SU-DHL-6 (cell line): Measurements from ENCODE around the gene DHX35.

Experiments
- H2AFZ ChIP-seq: fragments of 200-600 bp; sonication (generic); 2 replicates; pipeline ENCODE4 v1.6.1; 2014; ENCODE audit warnings: low read depth, mild to moderate bottlenecking, moderate library complexity, mixed read lengths, antibody characterized with exemption, low read length; ENCODE audit not compliant: severe bottlenecking
- H3F3A ChIP-seq: fragments of 200-600 bp; shearing (Covaris generic); 2 replicates; pipeline ENCODE4 v1.6.0; 2016; ENCODE audit warnings: antibody characterized with exemption, mild to moderate bottlenecking; ENCODE audit not compliant: insufficient read depth
- H3K27ac ChIP-seq: fragments of 200-600 bp; sonication (generic); 2 replicates; pipeline ENCODE4 v1.5.1; 2016; ENCODE audit warnings: low read depth, mild to moderate bottlenecking, low read length, moderate library complexity, mixed read lengths
- H3K27me3 ChIP-seq: fragments of 200-600 bp; sonication (generic), shearing (Covaris generic); 2 replicates; pipeline ENCODE4 v1.6.0; 2014; ENCODE audit warnings: mild to moderate bottlenecking, low read length
- H3K36me3 ChIP-seq: fragments of 200-600 bp; sonication (generic); 2 replicates; pipeline ENCODE4 v1.6.1; 2014; ENCODE audit warnings: mild to moderate bottlenecking, low read length, mixed read lengths
- H3K4me2 ChIP-seq: fragments of 300-600, 200-600 bp; shearing (Covaris generic), sonication (generic); 2 replicates; pipeline ENCODE4 v1.6.0; 2014; ENCODE audit warnings: low read length, low read depth, mild to moderate bottlenecking; ENCODE audit not compliant: poor library complexity, severe bottlenecking
- H3K4me3 ChIP-seq: fragments of 200-600 bp; sonication (generic); 2 replicates; pipeline ENCODE4 v1.5.1; 2014; ENCODE audit warnings: antibody characterized with exemption, low read length, mild to moderate bottlenecking, mixed read lengths; ENCODE audit not compliant: insufficient read depth, poor library complexity, severe bottlenecking
- H3K79me2 ChIP-seq: fragments of 200-600 bp; sonication (generic); 2 replicates; pipeline ENCODE4 v1.6.1; 2014; ENCODE audit warnings: mild to moderate bottlenecking, low read length, moderate library complexity; ENCODE audit not compliant: insufficient read depth
- H3K9ac ChIP-seq: fragments of 200-600 bp; sonication (generic); 2 replicates; pipeline ENCODE4 v1.7.0; 2014; ENCODE audit warnings: mild to moderate bottlenecking, low read length
- H3K9me2 ChIP-seq: fragments of 200-600 bp; sonication (generic); replicated peaks from 2 replicates; pipeline ENCODE4 v1.6.1; 2014; ENCODE audit warnings: low read length; ENCODE audit not compliant: insufficient read depth
- H3K9me3 ChIP-seq: fragments of 200-600 bp; sonication (generic); 2 replicates; pipeline ENCODE4 v1.6.1; 2014; ENCODE audit warnings: low read length, mixed read lengths; ENCODE audit not compliant: insufficient read depth
- H4K20me1 ChIP-seq: fragments of 200-600 bp; sonication (generic); 2 replicates; pipeline ENCODE4 v1.6.1; 2014; ENCODE audit warnings: low read depth, mild to moderate bottlenecking, antibody characterized with exemption, low read length, moderate library complexity, mixed read lengths
- CTCF ChIP-seq: fragments of 200-600 bp; sonication (generic); IDR thresholded peaks from one replicate; pipeline ENCODE4 v1.5.1; 2017; ENCODE audit warnings: antibody characterized with exemption, mild to moderate bottlenecking, low read length, moderate library complexity; ENCODE audit not compliant: insufficient read depth, poor library complexity, severe bottlenecking
- EZH2phosphoT487 ChIP-seq: fragments of 200-600 bp; sonication (generic), shearing (Covaris generic); conservative IDR thresholded peaks from 2 replicates; pipeline ENCODE4 v1.6.1; 2018; ENCODE audit warnings: mild to moderate bottlenecking, antibody characterized with exemption, low read length, moderate library complexity, mixed read lengths

Gene DHX35

DNA sequence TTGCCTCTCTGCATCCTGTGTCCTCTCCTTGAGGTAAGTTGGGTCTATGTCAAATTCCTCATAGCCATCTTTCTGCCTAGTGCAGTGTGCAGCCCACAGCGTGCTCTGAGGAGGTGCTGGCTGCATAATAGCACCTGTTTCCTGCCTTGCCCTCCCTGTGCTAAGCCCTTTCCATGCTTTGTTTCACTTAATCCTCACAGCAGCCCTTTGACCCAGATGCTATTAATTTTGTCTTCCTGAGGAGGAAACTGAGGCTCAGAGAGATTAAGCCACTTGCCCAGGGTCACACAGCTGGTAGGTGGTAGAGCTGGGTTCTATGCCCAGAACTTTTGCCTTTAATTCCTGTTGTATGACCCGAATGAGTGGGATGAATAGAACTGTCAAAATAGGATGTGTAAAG, 22.5 kb upstream of the DHX35 start:
- Histone ChIP-seq H3K4me3 (no peak overlapping the region), H3F3A (no peaks in the 10 kb centered on the region), H3K9me2 (no peaks in the 10 kb centered on the region), H3K27me3 (no peaks in the 10 kb centered on the region), H3K36me3 (peaks cover 27% of the 10 kb centered on the region; the same call in 1 of the 2 replicates), H3K9me3 (no peaks in the 10 kb centered on the region), H4K20me1 (peaks cover 22% of the 10 kb centered on the region; the same call in 1 of the 2 replicates), H3K27ac (no peak overlapping the region), H3K4me2 (no peak overlapping the region), H3K9ac (no peak overlapping the region), H3K79me2 (peaks cover 90% of the 10 kb centered on the region), H2AFZ (no peak overlapping the region)
- TF ChIP-seq EZH2phosphoT487: no peak
- TF ChIP-seq CTCF: no peak

GRCh38 chr20:38940644-38941043, 21.5 kb upstream of the DHX35 start:
- Histone ChIP-seq H4K20me1 (peaks cover 22% of the 10 kb centered on the region; the same call in 1 of the 2 replicates), H3K4me2 (no peak overlapping the region), H3K9me3 (no peaks in the 10 kb centered on the region), H3K36me3 (peaks cover 24% of the 10 kb centered on the region; the same call in 1 of the 2 replicates), H2AFZ (no peak overlapping the region), H3K27me3 (no peaks in the 10 kb centered on the region), H3K9me2 (no peaks in the 10 kb centered on the region), H3K4me3 (no peak overlapping the region), H3F3A (no peaks in the 10 kb centered on the region), H3K9ac (no peak overlapping the region), H3K79me2 (peaks cover 80% of the 10 kb centered on the region), H3K27ac (no peak overlapping the region)
- TF ChIP-seq CTCF (no peak), EZH2phosphoT487 (no peak)

DNA sequence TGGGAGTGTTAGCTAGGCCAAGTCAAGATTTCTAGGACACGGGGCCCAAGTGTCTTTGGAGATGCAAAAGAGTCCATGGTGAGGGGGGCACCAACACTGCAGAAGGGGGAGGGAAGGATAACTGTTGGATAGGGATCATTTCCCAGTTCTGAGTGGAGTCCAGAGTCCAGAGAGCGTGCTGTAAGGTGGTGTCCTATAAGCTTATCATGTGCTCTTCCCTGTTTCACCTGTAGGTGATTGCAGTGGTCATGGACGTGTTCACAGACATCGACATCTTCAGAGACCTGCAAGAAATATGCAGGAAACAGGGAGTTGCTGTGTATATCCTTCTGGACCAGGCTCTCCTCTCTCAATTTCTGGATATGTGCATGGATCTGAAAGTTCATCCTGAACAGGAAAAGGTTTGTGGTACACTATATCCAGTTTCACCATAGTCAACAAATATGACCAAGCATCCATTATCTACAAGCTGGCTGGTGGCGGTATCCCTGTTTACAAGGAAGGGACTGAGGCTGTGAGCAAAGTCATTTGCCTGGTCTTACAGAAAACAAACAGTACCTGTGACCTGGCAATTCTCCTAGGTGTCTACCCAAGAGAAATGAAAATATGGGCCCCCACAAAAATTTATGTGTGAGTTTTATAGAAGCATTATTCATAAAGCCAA, 20.3 kb upstream of the DHX35 start:
- H3K79me2 ChIP-seq: peaks cover 76% of the 10 kb centered on the region
- no peak overlapping the region for H3K4me3 ChIP-seq
- 0 out of 2 replicates have a peak, but pooled peaks cover 7% of the 10 kb centered on the region for H3F3A ChIP-seq
- no peaks in the 10 kb centered on the region for H3K9me2 ChIP-seq
- H3K9ac ChIP-seq: no peak overlapping the region
- H3K36me3 ChIP-seq: peaks cover 33% of the 10 kb centered on the region; the same call in 1 of the 2 replicates
- H3K4me2 ChIP-seq: no peak overlapping the region
- H3K27ac ChIP-seq: no peak overlapping the region
- no peaks in the 10 kb centered on the region for H3K9me3 ChIP-seq
- H2AFZ ChIP-seq: no peak overlapping the region
- TF ChIP-seq CTCF (no peak), EZH2phosphoT487 (no peak)
- H4K20me1 ChIP-seq: peaks cover 27% of the 10 kb centered on the region; the same call in 1 of the 2 replicates
- no peaks in the 10 kb centered on the region for H3K27me3 ChIP-seq
